Astrocyte (in vitro differentiated cells and primary cell): ENCODE results near the gene MAPK8IP3.

Experiments used
- EZH2 ChIP-seq: IDR thresholded peaks from 2 replicates; pipeline ENCODE4 v1.6.1; 2012; ENCODE audit warnings: mild to moderate bottlenecking, low read length, inconsistent platforms; ENCODE audit not compliant: insufficient read depth
- TF ChIP-seq, protein P1 (sequence below): IDR thresholded peaks from 2 replicates; pipeline ENCODE4 v1.5.1; 2011; ENCODE audit warnings: low read depth, mild to moderate bottlenecking, inconsistent platforms, low read length, moderate library complexity; ENCODE audit not compliant: insufficient read depth

GRCh38 chr16:1787322-1788094, 81.5 kb downstream of the MAPK8IP3 start:
- TF ChIP-seq, protein P1, sequence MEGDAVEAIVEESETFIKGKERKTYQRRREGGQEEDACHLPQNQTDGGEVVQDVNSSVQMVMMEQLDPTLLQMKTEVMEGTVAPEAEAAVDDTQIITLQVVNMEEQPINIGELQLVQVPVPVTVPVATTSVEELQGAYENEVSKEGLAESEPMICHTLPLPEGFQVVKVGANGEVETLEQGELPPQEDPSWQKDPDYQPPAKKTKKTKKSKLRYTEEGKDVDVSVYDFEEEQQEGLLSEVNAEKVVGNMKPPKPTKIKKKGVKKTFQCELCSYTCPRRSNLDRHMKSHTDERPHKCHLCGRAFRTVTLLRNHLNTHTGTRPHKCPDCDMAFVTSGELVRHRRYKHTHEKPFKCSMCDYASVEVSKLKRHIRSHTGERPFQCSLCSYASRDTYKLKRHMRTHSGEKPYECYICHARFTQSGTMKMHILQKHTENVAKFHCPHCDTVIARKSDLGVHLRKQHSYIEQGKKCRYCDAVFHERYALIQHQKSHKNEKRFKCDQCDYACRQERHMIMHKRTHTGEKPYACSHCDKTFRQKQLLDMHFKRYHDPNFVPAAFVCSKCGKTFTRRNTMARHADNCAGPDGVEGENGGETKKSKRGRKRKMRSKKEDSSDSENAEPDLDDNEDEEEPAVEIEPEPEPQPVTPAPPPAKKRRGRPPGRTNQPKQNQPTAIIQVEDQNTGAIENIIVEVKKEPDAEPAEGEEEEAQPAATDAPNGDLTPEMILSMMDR: no peak
- no peak for TF ChIP-seq EZH2
